GF-D8 (cell line): Measurements from ENCODE around the gene VTI1B.
A peak's percentile ranks its signal among the peaks of the same experiment; 100 is the strongest.
"Not testable (repeated sequence)": the region's sequence is repeated elsewhere in the genome, so short reads cannot be mapped to it uniquely, and the experiment has no call there.

Source experiments
- DNase-seq: peaks from one replicate; lab custom pipeline; 2025; lab: John Stamatoyannopoulos, UW

VTI1B gene, protein sequence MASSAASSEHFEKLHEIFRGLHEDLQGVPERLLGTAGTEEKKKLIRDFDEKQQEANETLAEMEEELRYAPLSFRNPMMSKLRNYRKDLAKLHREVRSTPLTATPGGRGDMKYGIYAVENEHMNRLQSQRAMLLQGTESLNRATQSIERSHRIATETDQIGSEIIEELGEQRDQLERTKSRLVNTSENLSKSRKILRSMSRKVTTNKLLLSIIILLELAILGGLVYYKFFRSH

DNA sequence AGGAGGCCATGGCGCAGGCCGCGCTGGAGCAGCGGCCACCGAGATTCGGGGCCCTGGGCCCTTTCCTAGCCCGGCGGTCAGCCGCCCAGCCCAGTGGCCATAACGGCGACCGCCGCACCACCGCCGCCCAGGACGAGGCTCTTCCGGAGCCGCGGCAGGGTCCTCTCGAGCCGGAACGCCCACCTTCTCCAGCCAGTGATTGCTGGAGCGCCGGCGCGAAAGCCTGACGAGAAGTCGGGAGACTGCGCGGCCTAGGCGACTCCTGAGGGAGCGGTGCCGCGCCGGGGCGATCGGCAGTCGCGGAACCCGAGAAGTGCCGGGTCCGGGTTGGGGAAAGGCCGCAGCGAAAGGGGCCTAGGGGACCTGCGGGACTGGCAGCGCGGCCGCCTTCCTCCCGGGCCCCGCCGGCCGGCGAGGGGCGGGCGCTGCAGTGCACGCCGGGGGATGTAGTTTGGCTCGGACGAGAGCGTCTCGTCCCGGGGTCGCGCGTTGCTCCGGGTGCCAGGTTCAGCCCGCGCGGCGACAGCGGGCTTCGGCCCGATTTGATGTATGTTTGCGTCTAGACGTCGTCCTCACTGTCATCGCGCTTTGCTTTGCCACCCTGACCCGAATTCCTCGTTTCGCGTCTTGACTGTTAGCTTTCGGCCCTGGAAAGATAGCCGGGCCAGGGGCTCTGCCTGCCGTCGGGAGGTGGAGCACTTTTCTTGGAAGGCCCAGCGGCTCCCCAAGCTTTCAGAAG lies at the start of gene VTI1B:
VTI1B (minus strand) TSS at position 153 of the 739 bp plus-strand sequence; CDS start at position 10, 143 bp downstream.
- peak; percentile 27 for DNase-seq

DNA sequence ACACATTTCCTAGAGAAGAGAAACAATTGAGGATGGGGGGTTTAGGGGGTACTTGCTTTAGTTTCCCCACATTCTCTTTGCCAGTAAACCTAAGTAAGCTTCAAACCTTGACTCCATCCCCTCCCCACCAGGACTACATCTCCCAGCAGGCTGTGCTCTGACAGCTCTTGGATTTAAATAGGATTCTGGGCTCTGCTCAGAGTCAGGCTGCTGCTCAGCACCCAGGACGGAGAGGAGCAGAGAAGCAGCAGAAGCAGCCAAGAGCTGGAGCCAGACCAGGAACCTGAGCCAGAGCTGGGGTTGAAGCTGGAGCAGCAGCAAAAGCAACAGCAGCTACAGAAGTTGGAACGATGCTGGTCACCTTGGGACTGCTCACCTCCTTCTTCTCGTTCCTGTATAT lies 47.9 kb upstream of the VTI1B start:
- DNase-seq: no peak

DNA sequence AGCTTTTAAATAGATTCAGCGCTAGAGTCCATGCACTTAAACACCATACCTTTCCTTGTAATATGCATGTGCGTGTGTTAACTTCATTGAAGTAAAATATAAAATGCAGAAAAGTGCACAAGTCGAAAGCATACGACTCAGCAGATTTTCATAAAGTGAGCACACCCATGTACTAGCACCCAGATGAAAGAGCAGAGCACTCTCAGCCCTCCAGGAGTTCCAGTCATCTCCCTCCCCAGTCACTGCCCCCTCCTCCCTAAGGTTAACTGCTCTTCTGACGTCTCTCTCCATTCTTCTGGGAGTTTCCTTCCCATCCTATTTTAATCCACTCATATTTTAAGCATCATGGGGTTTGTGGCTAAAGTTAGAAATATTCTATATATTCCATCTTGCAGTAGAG lies 47.4 kb upstream of the VTI1B start:
- DNase-seq: no peak

DNA sequence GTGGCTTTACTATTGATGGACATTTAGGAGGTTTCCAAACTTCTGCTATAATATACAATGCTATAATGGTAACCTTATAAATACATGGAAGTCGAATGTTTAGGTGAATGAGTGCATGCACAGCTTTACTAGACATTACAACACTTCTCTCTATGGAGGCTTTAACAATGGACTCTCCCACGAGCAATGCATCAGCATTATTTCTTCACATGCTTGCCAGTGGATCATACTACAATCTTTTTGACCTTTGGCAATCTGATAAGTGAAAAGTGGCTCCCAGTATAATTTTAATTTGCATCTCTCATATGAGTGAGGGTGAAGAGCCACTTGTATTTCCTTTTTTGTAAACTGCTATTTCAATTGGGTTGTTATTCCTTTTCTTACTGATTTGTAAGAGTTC lies 45.4 kb upstream of the VTI1B start:
- no peak for DNase-seq

DNA sequence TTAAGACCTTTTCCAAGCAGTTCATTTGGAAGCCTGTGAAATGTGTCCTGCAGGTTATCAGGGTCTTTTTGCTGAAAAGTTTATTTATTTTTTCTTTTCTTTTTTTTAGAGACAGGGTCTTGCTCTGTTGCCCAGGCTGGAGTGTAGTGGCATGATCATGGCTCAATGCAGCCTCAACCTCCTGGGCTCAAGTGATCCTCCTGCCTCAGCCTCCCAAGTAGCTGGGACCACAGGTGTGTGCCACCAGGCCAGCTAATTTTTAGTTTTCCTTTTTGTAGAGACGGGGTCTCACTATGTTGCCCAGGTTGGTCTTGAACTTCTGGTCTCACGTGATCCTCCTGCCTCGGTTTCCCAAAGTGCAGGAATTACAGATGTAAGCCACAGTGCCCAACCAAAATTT lies 45.0 kb upstream of the VTI1B start:
- DNase-seq: not testable (repeated sequence)

DNA sequence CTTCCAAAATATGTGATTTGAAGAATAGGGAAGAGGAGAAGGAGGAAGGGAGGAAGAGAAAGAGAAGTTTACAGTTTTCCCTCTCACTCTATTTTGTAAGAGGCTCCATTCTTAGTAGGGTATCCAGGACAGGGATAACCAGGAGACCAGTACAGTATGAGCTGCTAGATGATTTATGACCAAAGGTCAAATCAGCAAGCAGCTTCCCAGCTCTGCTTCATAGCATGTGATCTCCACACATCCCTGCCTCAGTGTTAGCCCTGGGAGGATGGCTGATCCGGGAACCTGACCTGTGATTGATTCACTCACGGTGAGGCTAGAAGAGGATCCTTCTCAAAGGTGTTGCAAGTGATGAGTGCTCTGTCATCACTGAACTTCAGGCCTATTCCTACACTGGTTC lies 43.8 kb upstream of the VTI1B start:
- DNase-seq: no peak

DNA sequence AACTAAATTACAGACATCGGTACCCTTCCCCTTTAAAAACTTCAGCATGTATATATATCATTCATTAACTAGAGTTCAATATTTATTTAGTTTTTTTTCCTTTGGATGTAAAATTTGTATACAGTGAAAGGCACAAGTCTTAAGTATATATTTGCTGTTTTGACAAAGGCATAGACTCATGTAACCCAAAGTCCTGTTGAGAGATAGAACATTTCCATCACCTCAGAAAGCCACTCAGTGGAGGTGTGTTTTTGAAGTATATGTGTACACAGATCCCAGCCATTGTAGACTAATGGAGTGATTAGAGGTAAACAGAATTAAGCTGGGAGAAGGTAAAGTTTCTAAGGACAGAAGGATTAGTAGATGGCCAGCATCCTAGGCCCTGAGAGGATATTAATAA lies 42.6 kb upstream of the VTI1B start:
- DNase-seq: no peak

DNA sequence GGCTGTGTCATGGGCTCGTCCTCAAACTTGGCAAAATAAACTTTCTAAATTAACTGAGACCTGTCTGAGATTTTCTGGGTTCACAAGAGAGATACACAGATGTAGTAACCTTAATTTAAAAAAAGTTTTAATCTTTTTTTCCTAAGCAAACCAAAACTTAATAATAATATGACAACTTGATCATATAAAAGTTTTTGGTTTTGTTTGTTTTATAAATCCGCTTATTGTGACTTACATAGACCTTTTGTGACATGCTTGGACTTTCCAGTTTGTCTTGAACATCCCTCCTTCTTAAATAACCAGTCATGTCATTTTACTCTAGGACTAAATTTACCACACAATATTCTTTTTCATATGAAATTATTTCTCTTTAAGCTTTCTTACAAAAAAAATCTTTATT lies 35.8 kb upstream of the VTI1B start:
- DNase-seq: no peak

DNA sequence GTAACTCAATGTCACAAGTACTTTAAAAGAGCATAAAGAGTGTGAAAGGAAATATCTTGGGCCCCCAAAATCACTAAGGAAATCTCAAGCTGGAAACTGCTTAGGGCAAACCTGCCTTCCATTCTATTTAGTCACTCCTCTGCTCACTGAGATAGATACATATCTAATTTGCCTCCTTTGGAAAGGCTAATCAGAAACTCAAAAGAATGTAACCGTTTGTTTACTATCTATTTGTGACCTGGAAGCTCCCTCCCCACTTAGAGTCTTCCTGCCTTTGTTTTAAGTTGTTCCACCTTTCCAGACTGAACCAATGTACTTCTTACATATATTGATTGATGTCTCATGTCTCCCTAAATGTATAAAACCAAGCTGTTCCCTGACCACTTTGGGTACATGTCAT lies 35.4 kb upstream of the VTI1B start:
- not testable (repeated sequence) for DNase-seq

DNA sequence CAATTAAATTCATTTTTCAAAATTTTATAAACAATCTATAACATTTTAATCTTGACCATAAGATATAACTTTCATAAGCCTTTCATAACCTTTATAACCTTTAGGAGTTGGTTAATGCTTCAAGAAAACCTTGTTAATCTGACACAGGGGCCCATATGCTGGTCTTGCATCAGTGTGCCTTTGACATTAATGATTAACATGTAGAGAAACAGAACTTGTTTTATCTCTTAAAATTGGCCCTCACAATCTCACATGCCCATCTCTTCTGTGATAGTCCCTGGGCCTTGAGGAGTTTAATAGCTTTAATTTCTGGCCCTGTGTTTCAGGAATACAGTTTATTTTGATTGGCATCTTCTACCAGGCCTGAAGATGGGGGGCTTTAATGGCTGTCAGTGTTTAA lies 34.9 kb upstream of the VTI1B start:
- DNase-seq: not testable (repeated sequence)

DNA sequence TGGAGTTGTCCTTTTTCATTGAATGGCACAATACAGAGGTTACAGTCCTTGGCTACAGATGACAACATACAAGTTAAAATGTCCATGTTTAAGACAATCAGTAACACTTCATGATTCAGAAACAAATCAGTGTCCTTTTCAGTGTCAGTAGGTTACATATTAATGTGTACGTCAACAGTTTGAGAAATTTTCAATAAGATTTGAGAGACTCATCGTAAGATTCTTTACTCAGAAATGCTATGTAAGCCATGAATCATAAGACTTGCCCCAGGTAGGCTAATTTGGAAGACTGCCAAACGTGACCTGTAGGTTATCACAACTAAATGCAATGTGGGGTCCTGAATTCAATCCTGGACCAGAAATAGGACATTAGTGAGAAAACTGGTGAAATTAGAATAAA lies 30.8 kb upstream of the VTI1B start:
- DNase-seq: no peak

DNA sequence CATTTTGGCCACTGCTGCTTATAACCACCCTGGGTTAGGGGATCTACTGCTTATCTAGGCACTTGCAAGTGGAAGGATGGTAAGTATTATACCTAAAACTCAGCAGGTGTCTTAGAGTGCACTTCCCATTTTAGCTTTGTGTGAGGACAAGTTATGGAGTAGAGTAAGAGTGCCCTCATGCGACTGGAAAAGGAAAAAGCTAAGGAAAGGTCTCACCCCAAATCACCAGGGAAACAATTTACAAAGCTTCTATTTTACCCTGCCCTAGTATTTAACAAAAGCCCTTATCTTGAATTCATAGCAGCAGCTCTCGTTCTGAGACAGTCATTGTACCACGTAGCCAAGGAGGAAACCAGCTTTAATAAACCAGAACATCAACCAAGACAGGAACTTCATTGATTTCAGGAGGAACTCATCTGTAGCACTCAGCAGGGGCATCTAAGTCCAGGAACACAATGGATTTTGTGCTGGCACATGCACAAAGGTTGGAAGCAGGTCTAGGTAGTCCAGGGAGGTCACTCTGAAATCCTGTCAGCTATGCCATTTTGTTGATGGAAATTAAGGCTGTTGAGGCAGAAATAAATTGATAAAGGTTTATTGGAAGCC lies 30.2 kb upstream of the VTI1B start:
- no peak for DNase-seq

DNA sequence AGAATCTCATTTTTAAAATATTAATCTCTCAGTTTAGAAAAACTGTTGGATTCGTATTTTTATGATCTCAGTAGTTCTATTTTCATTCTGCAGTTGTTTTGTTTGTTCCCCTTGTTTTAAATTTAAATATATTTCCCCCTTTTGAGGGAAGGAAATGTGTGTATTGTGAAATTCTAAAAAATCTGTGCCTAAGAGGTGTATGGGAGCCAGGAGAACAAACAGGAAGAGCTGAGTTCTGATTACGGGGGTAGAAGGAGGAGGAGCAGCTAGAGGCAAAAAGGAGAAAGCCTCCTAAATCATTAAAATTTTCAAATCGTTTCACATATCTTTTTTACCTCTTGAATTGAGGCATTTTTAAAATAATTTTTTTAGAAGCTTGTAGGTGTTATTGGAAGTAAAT lies 29.6 kb upstream of the VTI1B start:
- DNase-seq: no peak

DNA sequence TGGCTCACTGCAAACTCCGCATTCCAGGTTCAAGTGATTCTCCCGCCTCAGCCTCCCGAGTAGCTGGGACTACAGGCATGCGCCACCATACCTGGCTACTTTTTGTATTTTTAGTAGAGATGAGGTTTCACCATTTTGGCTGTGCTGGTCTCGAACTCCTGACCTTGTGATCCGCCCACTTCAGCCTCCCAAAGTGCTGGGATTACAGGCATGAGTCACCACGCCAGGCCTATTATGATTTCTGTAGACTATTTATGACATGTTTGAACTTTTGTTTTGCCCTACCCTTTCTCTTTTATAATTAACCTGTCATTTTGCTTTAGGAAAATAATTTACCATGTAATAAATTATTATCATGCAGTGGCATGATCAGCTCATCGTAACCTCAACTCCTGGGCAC lies 27.1 kb upstream of the VTI1B start, which contains the start of gene RDH12:
RDH12 (plus strand) TSS at position 395 of the 400 bp plus-strand sequence. CDS start 20,757 bp downstream, outside the sequence.
- DNase-seq: not testable (repeated sequence)

DNA sequence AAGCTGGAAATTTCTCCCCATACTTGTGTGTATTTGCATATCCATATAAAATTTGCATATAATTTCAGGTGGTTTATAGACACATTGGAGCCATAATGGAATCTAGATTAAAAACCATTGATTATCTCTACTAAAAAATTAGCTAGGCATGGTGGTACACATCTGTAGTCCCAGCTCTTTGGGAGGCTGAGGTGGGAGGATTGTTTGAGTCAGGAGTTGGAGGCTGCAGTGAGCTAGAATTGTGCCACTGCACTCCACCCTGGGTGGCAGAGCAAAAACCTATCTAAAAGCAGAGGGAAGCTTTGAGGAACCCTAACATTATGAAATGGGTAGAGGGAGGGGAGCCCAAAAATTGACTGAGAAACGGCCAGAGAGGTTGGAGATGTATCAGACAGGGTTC lies 23.7 kb upstream of the VTI1B start:
- DNase-seq: no peak

DNA sequence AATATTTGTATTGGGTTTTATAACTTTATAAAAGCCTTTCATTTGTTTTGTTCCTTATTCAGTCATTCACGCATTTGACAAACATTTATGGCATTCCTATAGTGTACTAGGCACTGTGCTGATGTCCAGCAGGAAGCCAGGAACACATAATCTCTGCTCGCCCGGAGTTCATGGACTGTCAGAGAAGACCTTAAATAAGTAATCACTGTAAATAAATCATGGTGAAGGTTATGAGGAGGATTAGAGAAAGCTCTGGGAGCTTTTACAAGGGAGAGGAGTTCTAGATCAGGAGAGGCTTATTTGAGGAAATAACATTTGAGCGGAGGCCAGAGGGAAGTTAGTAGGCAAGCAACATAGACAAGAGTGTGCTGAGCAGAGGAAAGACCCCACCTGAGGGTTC lies 22.6 kb upstream of the VTI1B start:
- no peak for DNase-seq

DNA sequence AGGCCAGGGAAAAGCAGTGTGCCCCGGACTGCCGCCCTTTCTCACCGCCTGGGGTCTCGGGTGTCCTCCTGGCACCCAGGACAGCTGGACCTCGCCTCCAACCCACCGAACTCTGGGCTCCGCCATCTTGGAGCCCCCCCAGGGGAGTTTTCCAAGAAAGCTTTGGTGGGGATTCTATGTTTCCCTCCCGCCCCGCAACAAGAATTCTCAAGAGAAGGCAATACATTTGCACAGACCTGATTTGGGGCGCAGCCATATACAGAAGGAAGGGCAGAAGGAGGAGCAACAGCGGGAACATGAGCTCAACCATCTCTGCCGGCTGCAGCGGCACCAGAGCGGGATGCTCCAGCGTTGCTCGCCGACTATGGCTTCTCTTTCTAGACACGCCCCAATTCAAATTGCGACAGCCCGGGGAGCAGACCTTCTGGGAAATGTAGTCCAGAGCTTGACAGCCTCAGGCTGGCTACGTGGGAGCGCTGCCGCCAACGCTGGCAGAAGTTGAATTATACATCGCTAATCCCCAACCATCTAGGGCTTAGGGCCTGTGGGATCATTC lies 21.0 kb upstream of the VTI1B start, which contains the start of gene RDH11:
RDH11 (minus strand) TSS at position 371 of the 556 bp plus-strand sequence; CDS start at position 310, 61 bp downstream.
- DNase-seq: peak; percentile 54

DNA sequence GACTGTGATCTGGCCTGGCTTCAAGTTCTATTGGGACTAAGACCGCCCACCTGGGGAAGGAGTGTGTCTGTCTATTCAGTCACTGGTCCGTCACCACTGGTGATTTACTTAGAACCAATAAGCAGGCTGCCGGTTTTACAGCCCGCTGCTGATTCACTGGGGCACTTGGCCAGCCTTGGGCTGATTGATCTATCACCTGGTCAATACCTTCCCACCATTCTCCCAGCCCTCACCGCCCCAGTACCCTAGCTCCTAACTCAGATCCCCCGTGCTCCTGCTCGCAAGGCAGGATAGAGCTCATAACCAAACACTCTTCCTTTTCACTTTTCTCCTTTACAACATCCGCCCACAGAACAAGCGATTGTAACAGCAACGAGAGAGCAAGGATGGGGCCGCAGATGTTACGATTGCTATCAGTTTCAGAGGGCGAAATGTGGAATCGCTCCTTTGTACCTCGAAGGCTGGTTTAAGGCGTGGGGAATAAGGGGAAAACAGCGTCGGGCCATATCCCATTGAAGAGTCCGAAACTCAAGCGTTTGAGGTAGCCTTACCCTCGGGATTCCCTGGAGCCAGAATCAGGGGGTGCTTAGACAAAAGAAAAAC lies 20.5 kb upstream of the VTI1B start:
- peak; percentile 26 for DNase-seq

DNA sequence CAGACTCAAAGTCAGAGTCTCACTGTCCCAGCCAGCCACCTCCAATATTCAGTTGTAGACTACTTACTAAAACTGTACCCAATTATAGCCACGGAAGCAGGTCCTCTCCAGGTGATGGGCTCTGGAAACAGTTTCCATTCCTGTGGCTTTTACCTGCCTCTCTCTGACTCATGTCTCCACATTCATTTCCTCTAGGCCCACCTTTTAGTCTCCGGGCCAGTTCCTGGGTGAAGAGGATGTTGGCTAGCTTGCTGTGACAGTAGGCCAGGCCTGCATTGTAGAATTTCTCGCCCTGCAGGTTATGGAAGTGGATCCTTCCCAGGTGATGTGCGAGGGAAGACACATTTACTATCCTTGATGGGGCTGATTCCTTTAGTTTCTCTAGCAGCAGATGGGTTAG lies 15.6 kb upstream of the VTI1B start:
- no peak for DNase-seq

DNA sequence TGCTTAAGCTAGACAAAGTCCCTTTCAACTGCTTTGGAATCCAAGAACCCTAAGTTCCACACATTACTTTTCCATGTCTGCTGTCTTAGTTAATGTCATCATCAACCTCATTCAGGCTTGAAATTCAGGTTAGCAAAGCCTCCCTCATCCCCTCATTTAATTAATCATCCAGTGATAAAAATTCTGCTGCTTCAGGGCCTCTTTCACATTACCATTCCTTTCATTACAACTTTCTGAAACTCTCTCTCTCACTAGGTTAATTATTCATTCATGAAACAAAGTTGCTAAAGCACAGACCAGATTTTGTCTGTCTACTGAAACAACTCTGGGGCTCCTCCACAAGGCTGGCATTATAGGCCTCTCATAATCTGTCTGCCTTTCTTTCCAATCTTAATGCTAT lies 9.4 kb upstream of the VTI1B start:
- DNase-seq: no peak

DNA sequence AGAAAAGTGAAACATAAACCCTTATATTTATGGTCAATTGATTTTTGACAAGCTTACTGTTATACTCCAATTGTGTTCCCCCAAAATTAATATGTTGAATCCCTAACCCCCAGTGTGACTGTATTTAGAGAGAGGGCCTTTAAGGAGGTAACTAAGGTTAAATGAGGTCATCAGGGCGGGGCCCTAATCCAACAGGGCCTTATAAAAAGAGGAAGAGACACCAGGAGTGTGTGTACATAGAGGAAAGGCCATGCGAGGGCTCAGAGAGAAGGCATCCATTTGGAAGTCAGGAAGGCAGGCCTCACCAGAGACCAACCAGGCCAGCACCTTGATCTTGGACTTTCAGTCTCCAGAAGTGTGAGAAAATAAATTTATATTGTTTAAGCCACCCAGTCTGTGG lies 6.5 kb upstream of the VTI1B start:
- no peak for DNase-seq

DNA sequence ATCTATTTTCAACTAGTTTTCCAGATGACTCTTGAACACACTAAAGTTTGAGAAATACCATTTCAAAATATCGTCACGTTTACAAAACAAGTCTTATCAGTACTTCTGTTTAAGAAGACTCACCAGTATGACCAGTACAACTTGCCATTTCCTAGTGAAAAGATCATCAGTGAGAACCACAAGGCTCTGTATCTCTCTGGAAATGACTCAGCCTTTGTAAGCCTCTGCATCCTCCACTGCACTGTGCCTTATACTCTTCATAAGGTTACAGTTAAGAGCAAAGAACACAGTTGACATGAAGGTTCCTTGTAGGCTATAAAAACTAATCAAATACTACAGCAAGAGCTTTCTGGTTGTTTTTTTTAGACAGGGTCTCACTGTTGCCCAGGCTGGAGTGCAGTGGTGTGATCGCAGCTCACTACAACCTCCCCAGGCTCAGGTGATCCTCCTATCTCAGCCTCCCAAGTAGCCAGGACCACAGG lies 5.7 kb upstream of the VTI1B start:
- no peak for DNase-seq
